Upper lobe of left lung (tissue), 6 donors: Measurements from ENCODE around the gene PTPRN2. TPM values are rescaled to one million over a fixed set of nuclear protein-coding genes. Genes with fewer than 3 reads are reported as not detected.
A peak's percentile ranks its signal among the peaks of the same experiment; 100 is the strongest.

Experiments
- ATAC-seq, 2 donors: fragments of 200-7000 bp; cut with Tn5 transposase; one replicate each; pipeline ENCODE4 v1.9.1; 2022; ENCODE audit warnings: mild to moderate bottlenecking in 2 of 2, moderate library complexity in 2 of 2; ENCODE audit not compliant: low FRiP score in 2 of 2
- DNase-seq, 2 donors: peaks; one replicate each; pipeline ENCODE4 v3.0.0-alpha.2; 2019 to 2020
- H3K27ac ChIP-seq, 4 donors: fragments of 200-600 bp; sonication (generic); one replicate each; pipeline ENCODE4 v1.5.1; 2016 to 2019
- H3K27me3 ChIP-seq, 4 donors: fragments of 200-600 bp; sonication (generic); one replicate each; pipeline ENCODE4 v1.5.1; 2017 to 2019
- H3K36me3 ChIP-seq, 4 donors: fragments of 200-600 bp; sonication (generic); one replicate each; pipeline ENCODE4 v1.5.1; 2016 to 2019
- H3K4me1 ChIP-seq, 4 donors: fragments of 200-600 bp; sonication (generic); one replicate each; pipeline ENCODE4 v1.5.1; 2018 to 2019
- H3K4me3 ChIP-seq, 4 donors: fragments of 200-600 bp; sonication (generic); one replicate each; pipeline ENCODE4 v1.5.1; 2017 to 2019; ENCODE audit warnings: mild to moderate bottlenecking in 2 of 4, moderate library complexity in 1 of 4
- H3K9me3 ChIP-seq, 4 donors: fragments of 200-600 bp; sonication (generic); one replicate each; pipeline ENCODE4 v1.5.1; 2018 to 2019
- CTCF ChIP-seq, 6 experiments: fragments of 450-650 bp in 4 of 6; fragments of 200-600 bp in 2 of 6; sonication (generic) in 2 of 6; IDR thresholded peaks; one replicate each; pipeline ENCODE4 v1.5.1; 2016 to 2019; ENCODE audit warnings: antibody characterized with exemption in 6 of 6
- EP300 ChIP-seq, 4 donors: sonication (generic); formaldehyde crosslinking; IDR thresholded peaks; one replicate each; pipeline ENCODE4 v1.5.1; 2017; ENCODE audit warnings: antibody characterized with exemption in 4 of 4, control low read depth in 2 of 4
- POLR2A ChIP-seq, 4 donors: fragments of 450-650 bp; IDR thresholded peaks; one replicate each; pipeline ENCODE4 v1.5.1; 2016 to 2017; ENCODE audit warnings: antibody characterized with exemption in 4 of 4, mild to moderate bottlenecking in 2 of 4
- POLR2AphosphoS5 ChIP-seq, 2 donors: sonication (generic); formaldehyde crosslinking; IDR thresholded peaks; one replicate each; pipeline ENCODE4 v1.5.1; 2017; ENCODE audit warnings: antibody characterized with exemption in 2 of 2
- WGBS, 2 donors: methylation state at CpG; one replicate each; pipeline ENCODE4 v1.1.5; 2017 to 2018; 5-methylcytosine and 5-hydroxymethylcytosine counted together
- total RNA-seq, 6 donors: library from RNA; depleted of rRNA in 4 of 6; stranded (reverse); fragments of >200 nt in 4 of 6; gene quantifications; one replicate each; pipeline versions ENCODE4 v1.1.0 to v1.2.1, GENCODE V29; 2016 to 2021
- donor health status: DM: no; HTN: no; CAD: no; lungs with moderate emphysema.
- donor health status: DM: no; HTN: yes; CAD: no; lungs with severe emphysema.

The PTPRN2 gene
- total RNA-seq, 6 donors from 2014 or later, result 3.3 to 7.9 (median 5.2) TPM

- peak; percentile 19 to 72 for ATAC-seq
- no peak for TF ChIP-seq CTCF (IDR thresholded peaks at IDR 0.05)
Measured at GRCh38 chr7:157744786-157745601, 842.6 kb downstream of the PTPRN2 start.

GRCh38 chr7:157743781-157744525 is 843.7 kb downstream of the PTPRN2 start:
- Histone ChIP-seq H3K9me3 (no peaks in the 10 kb centered on the region), H3K27me3 (no peaks in the 10 kb centered on the region), H3K4me1 (no peaks in the 10 kb centered on the region), H3K27ac (no peak overlapping the region), H3K4me3 (no peak overlapping the region), H3K36me3 (no peaks in the 10 kb centered on the region)
- TF ChIP-seq EP300 (IDR thresholded peaks at IDR 0.05) (no peak), POLR2A (IDR thresholded peaks at IDR 0.05) (no peak), CTCF (IDR thresholded peaks at IDR 0.05) (no peak), POLR2AphosphoS5 (IDR thresholded peaks at IDR 0.05) (no peak)
- DNase-seq (peak in 1 of 2 donors; percentile 78), ATAC-seq (no peak)
- WGBS, 2 donors, result 91 to 92% methylated on average over 28 to 29 of the region's 29 CpGs

More at GRCh38 chr7:157744786-157745601, 842.6 kb downstream of the PTPRN2 start:
- Histone ChIP-seq H3K4me1 (no peaks in the 10 kb centered on the region), H3K27me3 (no peaks in the 10 kb centered on the region), H3K9me3 (no peaks in the 10 kb centered on the region), H3K36me3 (no peaks in the 10 kb centered on the region), H3K27ac (no peak overlapping the region), H3K4me3 (no peak overlapping the region)
- WGBS, 2 donors, result 71 to 76% methylated on average over 9 to 24 of the region's 24 CpGs
- DNase-seq, result no peak

GRCh38 chr7:157740251-157740798 is 847.3 kb downstream of the PTPRN2 start:
- Histone ChIP-seq H3K27ac (no peak overlapping the region), H3K4me3 (no peak overlapping the region), H3K27me3 (no peaks in the 10 kb centered on the region), H3K36me3 (no peaks in the 10 kb centered on the region), H3K9me3 (no peaks in the 10 kb centered on the region), H3K4me1 (no peaks in the 10 kb centered on the region)
- ATAC-seq, result no peak
- no peak for TF ChIP-seq EP300 (IDR thresholded peaks at IDR 0.05)
- DNase-seq, result no peak
- 87 to 90% methylated on average over 20 to 24 of the region's 24 CpGs for WGBS, 2 donors

GRCh38 chr7:157739650-157740049 is 848.0 kb downstream of the PTPRN2 start:
- no peak for ATAC-seq
- Histone ChIP-seq H3K27ac (no peak overlapping the region), H3K4me1 (no peaks in the 10 kb centered on the region), H3K4me3 (no peak overlapping the region), H3K9me3 (no peaks in the 10 kb centered on the region), H3K36me3 (no peaks in the 10 kb centered on the region), H3K27me3 (no peaks in the 10 kb centered on the region)
- no peak for DNase-seq
- TF ChIP-seq CTCF (IDR thresholded peaks at IDR 0.05) (no peak), POLR2A (IDR thresholded peaks at IDR 0.05) (no peak), POLR2AphosphoS5 (IDR thresholded peaks at IDR 0.05) (no peak), EP300 (IDR thresholded peaks at IDR 0.05) (no peak)
- WGBS, 2 donors, result 80 to 91% methylated on average over 6 of the region's 6 CpGs

GRCh38 chr7:157739031-157739430 is 848.6 kb downstream of the PTPRN2 start:
- ATAC-seq, result no peak
- TF ChIP-seq POLR2A (IDR thresholded peaks at IDR 0.05) (no peak), CTCF (IDR thresholded peaks at IDR 0.05) (no peak), EP300 (IDR thresholded peaks at IDR 0.05) (no peak), POLR2AphosphoS5 (IDR thresholded peaks at IDR 0.05) (no peak)
- DNase-seq, result no peak
- no peaks in the 10 kb centered on the region for H3K36me3 ChIP-seq
- H3K9me3 ChIP-seq, result no peaks in the 10 kb centered on the region
- WGBS, 2 donors, result 69 to 71% methylated on average over 8 of the region's 8 CpGs
- H3K27ac ChIP-seq, result no peak overlapping the region
- H3K27me3 ChIP-seq, result no peaks in the 10 kb centered on the region
- no peaks in the 10 kb centered on the region for H3K4me1 ChIP-seq
- H3K4me3 ChIP-seq, result no peak overlapping the region
